ENCODE measurements around the gene SIRPB2. TPM values are rescaled to one million over a fixed set of nuclear protein-coding genes. Genes with fewer than 3 reads are reported as not detected.
A peak's percentile ranks its signal among the peaks of the same experiment; 100 is the strongest.

Gene SIRPB2
- total and polyA plus RNA-seq, 10 of the 15 experiments (the other 5 are each of a cell fraction or from before 2014, with no cell fraction given) = not detected

DNA sequence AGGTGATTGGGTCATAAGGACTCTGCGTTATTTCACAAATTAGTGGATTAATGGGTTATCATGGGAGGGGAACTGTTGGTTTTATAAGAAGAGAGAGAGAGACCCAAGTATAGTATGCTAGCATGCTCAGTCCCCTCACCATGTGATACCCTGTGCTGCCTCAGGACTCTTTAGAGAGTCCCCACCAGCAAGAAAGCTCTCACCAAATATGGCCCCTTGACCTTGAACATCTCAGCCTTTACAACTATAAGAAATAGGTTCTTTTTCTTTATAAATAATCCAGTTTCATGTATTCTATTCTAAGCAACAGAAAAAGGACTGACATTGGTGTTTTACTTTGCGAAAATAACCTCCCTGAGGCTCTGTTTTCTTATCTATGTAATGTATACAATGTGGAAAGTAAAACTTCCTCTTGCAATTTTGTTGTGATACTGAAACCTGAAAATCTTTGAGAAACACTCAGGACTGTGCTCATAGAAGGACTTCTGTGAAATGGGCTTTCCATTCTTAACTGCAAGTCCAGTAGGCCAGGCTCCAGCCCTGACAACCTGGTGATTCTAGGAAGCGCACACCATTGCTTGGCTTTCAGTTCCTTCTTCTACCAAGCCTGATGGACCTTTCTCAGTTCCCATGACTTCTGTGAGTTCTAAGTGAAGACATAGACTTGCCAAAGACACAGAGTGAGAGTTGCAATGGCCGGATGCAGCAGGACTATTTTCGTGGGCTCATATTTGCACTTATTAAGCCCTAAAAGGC is 44.4 kb upstream of the SIRPB2 start (continued):
- TF ChIP-seq, protein P1, sequence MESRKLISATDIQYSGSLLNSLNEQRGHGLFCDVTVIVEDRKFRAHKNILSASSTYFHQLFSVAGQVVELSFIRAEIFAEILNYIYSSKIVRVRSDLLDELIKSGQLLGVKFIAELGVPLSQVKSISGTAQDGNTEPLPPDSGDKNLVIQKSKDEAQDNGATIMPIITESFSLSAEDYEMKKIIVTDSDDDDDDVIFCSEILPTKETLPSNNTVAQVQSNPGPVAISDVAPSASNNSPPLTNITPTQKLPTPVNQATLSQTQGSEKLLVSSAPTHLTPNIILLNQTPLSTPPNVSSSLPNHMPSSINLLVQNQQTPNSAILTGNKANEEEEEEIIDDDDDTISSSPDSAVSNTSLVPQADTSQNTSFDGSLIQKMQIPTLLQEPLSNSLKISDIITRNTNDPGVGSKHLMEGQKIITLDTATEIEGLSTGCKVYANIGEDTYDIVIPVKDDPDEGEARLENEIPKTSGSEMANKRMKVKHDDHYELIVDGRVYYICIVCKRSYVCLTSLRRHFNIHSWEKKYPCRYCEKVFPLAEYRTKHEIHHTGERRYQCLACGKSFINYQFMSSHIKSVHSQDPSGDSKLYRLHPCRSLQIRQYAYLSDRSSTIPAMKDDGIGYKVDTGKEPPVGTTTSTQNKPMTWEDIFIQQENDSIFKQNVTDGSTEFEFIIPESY (IDR thresholded peaks at IDR 0.05) = no peak
- TF ChIP-seq CREB1 (IDR thresholded peaks at IDR 0.05; ENCODE audit: low read depth) = 0 out of 2 replicates have a peak, but pooled peaks have one; percentile 7
- 0 out of 2 replicates have a peak, but pooled peaks have one; percentile 35 for TF ChIP-seq NR2F1 (conservative IDR thresholded peaks at IDR 0.05)
- TF ChIP-seq ZBTB40 (IDR thresholded peaks at IDR 0.05; ENCODE audit: borderline replicate concordance) = no peak
- no peak for TF ChIP-seq MYC (IDR thresholded peaks at IDR 0.05; ENCODE audit: insufficient read depth, insufficient read length, insufficient replicate concordance, low read length, severe bottlenecking)
- no peak for TF ChIP-seq ZSCAN29 (IDR thresholded peaks at IDR 0.05)
- TF ChIP-seq ZNF24 (IDR thresholded peaks at IDR 0.05) = no peak; the same call in 1 of the 2 replicates
- peak; percentile 61; the same call in 1 of the 2 replicates for TF ChIP-seq MTA2 (IDR thresholded peaks at IDR 0.05; ENCODE audit: low read depth)
- peak; percentile 85; the same call in 1 of the 2 replicates for TF ChIP-seq STAT3 (IDR thresholded peaks at IDR 0.05; ENCODE audit: low read depth, low read length)

Data from GM12878 (cell line).